IPS-NIHi11 (cell line): ENCODE data around the gene MIS18A.
"Not testable (repeated sequence)": the region's sequence is repeated elsewhere in the genome, so short reads cannot be mapped to it uniquely, and the experiment has no call there.

Source experiments
- DNase-seq: peaks from one replicate; pipeline ENCODE4 v3.0.0; 2012; ENCODE audit warnings: mixed read lengths, low spot score

MIS18A gene

DNA sequence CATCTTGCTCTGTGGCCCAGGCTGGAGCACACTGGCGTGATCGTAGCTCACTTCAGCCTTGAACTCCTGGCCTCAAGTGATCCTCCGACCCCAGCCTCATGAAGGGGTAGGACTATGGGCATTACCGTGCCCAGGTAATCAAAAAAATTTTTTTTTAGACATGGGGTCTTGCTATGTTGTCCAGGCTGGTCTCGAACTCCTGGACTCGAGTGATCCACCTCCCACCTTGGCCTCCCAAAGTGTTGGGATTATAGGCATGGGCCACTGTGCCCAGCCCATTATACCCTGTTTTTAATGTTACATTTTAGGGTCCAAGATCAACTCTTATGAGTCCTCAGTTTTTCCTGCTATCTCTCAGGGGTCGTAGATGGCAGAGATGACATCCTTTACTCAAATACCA, 26.1 kb upstream of the MIS18A start:
- no peak for DNase-seq

DNA sequence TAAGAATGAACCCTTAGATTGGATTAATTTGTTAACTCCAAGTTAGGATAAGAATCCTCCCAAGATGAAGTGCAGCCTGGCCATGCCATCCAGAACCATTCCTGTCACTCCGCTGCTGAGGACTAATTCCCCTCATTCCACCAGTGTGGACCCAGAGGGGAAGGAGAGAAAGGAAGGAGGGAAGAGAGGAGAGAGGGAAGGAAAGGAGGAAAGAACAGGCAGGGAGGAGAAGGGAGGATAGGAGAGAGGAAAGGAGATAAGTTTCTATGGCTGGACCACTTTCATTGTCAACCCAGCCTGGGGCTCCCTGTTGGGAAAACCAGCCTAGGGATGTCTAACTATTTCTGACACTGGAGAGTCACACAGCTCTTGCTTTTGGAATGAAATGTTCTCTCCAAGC, 24.5 kb upstream of the MIS18A start:
- no peak for DNase-seq

DNA sequence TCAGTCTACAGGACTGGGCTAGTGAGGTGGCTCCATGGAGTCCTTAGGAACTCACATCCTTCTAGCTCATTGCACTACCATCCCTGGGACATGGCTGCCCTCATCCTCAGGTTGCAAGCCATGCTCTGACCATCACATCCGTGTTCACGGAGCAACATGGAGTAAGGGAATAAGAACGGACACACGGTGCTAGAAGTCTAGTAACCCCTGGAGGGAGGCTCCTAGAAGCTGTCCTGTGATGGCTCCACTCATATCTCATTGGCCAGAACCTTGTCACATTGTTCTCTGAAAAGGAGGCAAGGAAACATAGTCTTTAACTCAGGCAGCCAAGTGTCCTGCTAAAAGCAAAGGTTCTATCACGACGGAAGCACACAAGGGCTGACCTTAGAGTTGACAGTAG, 23.7 kb upstream of the MIS18A start:
- no peak for DNase-seq

DNA sequence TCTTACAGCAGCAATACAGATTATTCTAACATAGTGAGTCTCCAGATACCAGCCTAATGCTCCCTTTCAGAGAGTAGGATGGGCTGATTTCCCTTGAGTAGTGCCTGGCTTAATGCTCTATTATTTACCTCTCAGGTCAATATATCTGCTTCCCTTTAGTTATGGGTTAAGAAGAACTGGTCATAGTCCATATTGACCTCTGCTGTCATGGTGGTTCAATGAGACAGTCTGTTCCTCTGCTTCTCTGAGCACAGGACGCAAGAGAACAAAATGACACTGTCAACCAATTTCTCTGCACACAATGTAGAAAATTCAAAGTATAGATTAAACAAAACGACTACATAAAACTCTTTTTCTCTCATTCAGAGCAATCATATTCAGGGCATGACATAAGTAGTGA, 22.7 kb upstream of the MIS18A start:
- no peak for DNase-seq

DNA sequence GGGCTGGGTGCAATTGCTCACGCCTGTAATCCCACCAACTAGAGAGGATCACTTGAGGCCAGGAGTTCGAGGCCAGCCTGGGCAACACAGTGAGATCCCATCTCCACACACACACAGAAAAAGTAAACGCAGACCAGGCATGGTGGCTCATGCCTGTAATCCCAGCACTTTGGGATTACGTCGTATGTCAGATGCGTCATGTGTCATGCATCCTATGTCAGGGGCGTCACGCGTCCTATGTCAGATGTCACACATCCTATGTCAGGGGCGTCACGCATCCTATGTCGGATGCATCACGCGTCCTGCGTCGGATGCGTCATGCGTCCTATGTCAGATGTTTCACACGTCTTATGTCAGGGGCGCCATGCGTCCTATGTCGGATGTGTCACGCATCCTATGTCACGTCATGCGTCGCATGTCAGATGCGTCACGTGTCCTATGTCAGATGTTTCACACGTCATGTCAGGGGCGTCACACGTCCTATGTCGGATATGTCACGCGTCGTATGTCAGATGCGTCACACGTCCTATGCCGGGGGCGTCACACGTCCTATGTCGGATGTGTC, 21.4 kb upstream of the MIS18A start:
- DNase-seq = no peak

DNA sequence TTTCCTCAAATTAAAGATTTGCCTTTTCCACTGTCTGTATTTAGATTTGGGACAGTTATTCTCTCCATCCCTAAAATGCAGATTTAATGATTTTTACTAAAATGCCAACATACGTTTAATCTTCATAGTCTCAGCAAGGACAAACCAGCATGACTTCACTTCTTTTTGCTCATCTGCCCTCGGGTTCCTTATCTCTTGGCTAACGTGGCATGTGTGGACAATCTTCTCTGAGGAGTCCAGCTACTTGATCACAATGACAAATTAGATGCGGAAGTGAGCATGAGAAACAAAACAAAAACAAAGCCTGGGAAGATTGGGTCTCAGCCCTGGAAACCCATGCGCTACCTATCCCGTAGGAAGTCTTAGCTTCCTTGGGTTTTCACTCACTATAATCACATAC, 20.8 kb upstream of the MIS18A start:
- DNase-seq = no peak

DNA sequence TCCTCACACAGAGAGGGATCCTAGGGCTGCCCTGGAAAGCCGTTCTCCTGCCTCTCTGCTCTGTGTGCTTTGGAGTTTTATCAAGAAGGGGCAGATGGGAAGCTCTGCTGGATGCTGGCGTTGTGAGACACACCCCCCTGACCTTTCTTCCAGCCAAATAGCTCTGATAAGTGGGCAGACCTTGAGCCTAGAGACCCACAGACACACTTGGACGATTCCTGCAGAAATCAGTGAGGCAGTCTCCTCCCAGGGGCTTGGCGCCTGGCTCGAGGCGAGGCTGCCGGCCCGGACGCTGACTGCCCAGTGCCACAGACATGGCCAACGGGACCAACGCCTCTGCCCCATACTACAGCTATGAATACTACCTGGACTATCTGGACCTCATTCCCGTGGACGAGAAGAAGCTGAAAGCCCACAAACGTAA, 19.8 kb upstream of the MIS18A start, which contains the start of gene MRAP:
Gene MRAP, plus strand, starts transcription at position 198 of the 424 bp plus-strand sequence. Its CDS starts 117 bp downstream, at position 315.
- no peak for DNase-seq

DNA sequence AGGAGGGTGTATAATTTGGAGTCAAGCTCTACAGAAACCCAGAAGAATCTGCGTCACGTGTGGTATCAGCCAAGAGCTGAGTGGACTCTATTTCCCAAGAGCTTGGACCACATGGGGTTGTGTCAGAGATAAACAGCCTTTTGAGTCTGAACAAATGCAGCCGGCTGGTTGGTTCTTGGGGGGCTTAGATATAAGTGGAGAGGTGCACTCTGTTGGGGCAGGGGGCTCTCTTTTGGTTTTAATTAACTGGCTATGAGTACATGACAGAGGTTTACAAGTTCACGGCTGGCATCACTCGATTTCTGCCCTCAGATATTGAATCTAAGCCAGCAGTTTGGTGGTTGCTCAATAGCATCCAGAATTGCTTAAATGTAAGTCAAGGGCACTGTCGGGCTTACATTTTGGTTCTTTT, 19.3 kb upstream of the MIS18A start:
- no peak for DNase-seq

DNA sequence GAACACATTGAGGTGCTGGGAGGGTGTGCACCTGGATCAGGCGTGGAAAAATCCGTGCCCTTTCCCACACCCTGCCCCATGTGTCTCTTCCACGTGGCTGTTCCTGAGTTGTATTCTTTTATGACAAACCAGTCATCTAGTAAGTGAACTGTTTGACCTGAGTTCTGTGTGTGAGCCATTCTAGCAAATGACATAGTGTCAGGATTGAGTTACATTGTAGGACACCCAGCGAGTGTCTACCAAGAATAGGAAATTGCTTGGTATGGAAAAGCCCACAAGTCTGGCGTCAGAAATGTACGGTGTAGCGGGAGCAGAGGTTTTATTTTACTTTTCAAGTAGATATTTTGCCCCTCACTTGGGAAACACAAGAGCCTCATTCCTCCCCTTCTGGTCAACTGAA, 18.6 kb upstream of the MIS18A start:
- no peak for DNase-seq

DNA sequence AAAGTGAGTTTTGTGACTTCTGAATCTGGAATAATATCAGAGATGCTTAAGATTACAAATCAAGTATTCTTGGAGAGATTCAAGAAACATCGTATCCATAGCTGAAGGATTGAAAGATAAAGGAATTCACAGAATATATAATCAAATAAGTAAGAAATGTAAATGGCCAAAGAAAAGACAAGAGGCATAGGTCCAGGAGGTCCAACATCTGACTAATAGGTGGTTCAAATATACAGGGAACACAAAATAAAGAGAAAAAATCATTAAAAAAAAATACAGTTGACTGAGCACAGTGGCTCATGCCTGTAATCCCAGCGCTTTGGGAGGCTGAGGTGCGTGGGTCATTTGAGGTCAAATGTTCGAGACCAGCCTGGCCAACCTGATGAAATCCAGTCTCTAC, 6.6 kb upstream of the MIS18A start:
- no peak for DNase-seq

DNA sequence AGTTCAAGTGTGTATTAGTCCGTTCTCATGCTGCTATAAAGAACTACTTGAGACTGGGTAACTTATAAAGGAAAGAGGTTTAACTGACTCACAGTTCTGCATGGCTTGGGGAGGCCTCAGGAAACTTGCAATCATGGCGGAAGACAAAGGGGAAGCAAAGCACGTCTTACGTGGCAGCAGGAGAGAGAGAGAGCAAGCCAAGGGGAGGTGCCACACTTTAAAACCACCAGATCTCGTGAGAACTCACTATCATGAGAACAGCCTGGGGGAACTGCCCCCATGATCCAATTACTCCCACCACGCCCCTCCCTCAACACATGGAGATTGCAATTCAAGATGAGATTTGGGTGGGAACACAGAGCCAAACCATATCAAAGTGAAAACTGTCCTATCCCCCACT, 4.1 kb upstream of the MIS18A start:
- no peak for DNase-seq

DNA sequence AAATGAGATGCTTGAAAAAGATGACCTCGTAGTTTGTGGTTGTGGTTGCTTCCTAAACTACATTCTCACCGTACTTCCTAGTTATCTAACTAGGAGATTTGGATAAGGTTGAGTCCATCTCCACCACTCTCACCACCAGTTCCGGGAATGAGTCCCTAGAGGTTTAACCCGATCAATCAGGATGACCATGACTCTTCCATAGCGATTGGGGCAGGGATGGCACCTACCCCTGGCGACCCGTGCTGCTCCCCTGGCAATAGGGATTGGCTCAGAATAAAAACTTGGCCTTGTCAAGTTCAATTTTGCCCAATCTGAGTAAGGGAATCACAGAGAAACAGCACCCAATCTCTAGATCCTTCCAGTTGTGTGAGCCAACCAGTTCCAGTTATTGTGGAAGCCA, 2.7 kb upstream of the MIS18A start:
- DNase-seq = no peak

DNA sequence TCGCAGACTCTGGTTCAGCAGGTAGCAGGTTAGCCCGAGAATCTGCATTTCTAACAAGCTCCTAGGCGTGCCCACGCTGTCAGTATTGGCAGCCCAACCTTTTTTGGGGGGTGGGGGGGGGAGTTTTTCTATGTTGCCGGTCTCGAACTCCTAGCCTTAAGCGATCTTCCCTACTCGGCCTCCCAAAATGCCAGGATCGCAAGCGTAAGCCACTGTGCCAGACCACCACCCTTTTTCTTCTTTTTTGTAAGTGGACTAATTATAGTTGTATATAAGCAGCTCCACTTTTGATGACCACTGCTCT, 480 bp upstream of the MIS18A start:
- no peak for DNase-seq

DNA sequence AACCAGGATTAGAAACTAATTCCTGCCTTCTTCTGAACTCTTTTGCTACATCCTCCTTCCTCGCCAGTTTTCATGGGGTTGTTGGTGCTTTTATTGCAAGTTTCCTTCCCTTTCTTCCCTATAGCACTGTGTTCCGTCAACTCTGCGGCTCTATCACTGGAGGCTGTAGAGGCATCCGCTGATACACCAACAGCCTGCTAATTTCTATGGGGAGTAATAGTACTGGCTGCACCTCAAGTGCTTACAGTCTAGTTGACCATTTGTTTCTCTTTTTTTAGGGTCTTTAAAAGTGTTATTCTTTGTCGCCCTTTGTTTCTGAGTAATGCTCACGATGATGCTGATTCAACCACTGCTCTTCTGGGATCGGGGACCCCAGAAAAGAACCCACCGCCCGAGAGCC, 746 bp downstream of the MIS18A start:
- DNase-seq = no peak

DNA sequence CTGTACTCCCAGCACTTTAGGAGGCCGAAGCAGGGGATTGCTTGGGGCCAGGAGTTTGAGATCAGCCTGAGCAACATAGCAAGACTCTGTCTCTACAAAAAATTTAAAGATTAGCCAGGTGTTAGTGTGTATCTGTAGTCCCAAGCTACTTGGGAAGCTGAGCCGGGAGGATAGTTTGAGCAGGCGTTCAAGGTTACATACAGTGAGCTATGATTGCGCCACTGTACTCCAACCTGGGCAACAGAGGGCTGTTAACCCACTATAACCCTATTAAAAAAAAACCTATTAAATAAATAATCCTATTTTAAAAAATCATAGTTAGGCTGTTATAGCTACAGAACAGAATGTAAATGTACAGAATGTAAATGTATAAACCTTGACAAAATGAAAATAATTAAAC, 2.2 kb downstream of the MIS18A start:
- DNase-seq = no peak

DNA sequence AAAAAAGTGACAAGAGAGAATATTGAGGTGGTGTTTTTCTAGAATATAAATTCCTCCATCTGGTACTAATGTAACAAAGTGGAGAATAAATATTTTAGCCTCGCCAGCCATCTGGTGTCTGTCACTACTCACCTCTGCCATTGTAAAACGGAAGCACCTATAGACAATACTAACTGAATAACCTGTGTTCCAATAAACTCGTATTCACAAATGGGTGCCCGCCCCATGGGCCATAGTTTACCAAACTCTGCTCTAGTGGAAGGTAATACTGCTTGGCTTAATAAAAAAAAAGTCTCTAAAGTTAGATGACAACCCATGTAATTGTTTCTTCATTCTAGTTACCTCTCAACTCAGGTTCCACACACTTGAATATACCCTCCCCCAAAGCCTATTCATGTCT, 8.1 kb downstream of the MIS18A start:
- no peak for DNase-seq

DNA sequence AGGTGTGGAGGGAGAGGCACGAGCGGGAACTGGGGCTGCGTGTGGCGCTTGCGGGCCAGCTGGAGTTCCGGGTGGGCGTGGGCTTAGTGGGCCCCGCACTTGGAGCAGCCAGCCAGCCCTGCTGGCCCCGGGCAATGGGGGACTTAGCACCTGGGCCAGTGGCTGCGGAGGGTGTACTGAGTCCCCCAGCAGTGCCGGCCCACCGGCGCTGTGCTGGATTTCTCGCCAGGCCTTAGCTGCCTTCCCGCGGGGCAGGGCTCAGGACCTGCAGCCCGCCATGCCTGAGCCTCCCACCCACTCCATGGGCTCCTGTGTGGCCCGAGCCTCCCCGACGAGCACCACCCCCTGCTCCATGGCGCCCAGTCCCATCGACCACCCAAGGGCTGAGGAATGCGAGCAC, 13.5 kb downstream of the MIS18A start:
- not testable (repeated sequence) for DNase-seq

DNA sequence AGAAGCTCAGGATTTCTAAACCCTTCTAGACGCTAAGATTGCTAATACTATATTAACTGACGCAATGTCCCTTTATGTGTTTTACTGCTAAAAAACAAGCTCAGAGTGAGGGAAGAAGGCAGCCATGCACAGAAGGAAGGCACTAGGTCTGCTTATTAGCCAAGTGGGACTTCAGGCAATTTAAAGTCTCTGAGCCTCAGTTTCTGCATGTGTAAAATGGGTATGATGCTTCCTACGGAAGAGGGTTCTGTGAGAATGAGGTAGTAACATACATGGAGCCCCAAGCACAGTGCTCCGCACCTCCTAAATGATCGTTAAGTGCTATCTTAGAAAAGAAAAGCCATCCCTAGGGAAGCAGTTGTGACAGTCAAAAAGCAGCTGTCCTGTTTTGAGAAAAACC, 16.9 kb downstream of the MIS18A start:
- no peak for DNase-seq

DNA sequence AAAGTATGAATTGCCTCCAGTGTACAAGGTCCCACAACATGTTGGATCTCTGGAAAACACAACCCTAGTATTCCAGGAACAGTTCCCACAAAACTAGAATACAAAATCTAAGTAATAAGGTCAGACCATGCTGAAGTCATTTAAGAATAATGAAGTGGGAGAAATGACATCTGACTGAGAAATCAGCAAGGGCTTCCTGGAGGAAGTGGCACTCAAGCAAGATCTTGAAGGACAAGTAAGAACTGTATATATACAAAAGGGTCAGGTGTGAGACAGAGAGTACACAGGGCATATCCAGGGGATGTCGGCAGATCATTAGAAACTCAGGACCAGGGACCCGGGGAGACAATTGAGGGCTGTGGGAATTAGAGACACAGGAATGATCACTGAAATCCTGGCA, 18.7 kb downstream of the MIS18A start:
- no peak for DNase-seq

DNA sequence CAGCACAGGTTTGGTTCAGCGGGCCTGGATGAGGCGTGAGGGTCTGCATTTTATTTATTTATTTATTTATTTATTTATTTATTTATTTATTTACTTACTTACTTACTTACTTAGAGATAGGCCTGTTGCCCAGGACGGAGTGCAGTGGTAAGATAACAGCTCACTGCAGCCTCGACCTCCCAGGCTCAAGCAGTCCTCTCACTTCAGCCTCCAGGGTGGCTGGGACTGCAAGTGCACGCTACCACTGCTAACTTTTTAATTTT, 20.1 kb downstream of the MIS18A start:
- not testable (repeated sequence) for DNase-seq

DNA sequence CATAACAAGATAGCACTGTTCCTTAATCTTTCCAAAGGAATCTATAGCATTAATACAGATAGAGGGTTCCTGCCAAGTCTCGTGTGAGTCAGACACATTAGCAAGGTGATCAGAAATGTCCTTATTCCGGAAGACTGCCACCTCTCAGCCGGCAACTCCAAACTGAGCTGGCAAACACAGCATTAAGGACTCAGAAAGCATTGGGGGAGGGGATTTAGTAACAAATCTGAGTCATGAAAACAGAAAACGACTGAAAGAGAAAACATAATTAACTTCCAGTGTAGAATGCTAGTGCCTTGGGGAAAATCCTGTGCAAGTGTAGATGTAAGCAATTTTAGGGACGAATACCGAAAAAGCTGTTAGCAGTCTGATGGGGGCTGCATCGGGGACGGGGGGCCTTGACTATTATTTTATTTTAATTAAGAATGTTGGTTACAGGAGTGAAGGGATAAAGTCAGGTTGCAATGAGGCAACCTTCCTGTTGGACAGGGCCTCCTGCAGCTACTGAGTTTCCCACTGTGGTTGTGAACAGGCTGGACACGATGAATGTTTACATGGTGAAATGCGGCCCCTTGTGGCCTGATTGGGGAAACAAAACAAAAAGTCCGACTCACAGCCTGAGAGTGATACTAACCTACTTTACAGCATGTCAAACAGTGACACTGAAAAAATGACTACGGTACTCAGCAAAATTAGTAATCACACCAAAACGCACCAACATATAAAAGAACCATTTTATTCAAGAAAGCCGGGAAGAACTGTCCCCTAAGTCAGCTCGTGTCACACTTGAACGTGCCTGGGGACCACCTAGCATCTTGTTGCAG, 20.7 kb downstream of the MIS18A start:
- peak; percentile 80 for DNase-seq

DNA sequence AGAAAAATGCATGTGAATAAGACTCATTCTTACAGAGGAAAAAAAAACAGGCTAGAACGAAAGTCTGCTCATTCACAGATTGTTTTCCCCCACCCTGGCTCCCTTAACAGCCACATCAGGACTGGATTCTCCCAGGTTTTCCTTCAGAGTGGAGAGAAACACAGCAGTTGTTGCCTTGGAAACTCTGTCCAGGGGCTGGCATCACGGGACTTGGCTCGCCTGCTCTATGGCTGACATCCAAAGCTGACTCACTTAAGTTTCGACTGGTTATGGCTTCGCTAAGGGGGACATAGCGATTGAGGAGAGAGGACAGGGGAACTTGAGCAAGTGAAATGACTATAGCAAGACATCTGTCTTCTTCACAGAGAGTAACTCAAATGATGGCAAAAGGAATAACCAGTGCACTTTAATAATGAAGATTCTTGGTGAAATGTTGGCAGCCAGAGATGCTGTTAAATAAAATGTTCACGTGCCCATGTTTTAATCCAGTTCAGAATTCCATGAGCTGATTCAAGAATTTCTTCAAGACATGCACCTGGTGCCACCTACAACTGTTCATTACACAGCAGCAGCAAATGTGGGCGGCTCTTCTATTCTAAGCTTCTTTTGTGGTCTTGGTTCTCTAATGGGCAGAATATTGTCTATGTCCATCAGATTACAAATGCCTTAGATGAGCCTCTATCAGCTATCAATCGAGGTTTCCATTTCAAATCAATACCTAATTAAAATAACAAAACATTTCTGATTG, 21.8 kb downstream of the MIS18A start:
- DNase-seq = peak; percentile 44

DNA sequence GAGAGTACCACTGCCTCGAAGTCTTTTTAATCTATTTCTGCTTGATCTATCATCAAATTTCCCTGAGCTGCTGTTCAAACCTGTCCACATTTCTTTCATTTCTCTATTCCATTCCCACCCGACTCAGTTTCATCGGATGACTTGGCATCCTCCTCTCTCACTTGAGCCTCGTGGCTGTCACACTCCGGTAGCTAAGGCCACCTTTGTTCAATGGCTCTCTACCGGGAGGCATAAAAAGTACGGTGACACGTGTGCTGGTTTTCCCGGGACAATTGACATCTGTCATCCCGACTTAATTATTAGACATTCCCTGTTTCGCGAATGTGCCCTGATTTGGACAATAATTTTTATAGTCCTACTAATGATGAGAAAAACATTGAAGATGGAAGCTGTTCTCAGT, 22.6 kb downstream of the MIS18A start:
- DNase-seq = no peak

DNA sequence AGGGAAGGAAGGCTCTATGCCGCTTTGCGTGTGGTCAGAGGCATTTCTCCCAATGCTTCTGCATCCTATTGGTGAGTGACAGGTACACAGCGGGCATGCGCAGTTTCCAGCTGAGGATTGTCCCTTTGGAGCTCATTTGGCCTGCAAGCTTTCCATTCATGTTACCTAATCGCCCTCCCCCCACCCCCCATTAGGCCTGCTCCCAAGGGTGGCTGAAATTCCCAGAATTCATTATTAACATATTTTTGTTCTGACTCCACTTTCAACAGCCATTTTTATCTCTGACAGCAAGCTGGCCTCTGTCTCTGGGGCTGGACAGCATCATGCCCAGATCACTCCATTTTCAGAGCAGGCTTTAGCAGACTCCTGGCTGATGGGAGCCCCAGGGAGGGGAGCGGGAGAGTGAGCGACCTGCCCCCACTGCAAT, 25.6 kb downstream of the MIS18A start:
- DNase-seq = no peak
